ENCODE results near the gene CCDC27.

Gene CCDC27

DNA sequence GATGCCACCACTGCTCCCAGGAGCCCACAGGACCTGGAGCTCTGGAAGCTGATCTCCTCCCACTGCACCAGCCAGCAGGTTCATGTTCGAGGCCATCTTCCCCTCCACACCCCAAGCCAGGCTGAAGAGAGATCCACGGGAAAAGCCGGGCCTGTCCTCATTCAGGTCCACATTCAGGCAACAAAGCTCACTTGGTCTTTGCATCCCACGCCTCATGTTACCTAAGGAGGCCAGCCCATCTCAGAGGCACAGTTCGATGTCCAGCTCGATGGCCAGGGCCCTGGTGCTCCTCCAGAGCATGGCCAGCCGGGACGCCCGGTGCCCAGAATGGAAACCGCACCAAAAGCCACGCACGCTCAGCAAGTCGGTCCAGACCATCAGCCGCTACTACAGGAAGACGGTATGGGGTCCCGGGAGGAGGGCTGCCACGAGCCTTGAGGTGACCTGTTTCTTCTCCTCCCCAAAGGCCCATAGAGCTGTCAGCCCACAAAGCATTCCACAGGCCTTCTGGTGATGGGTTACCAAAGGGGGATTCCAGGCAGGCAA is at the start of gene CCDC27:
Gene CCDC27 (plus strand): TSS at position 51 of the 546 bp plus-strand sequence. CDS start 32 bp downstream, at position 83.
- H3K4me3 ChIP-seq (ENCODE audit: low read depth, low read length) = no peak within 1 kb of the TSS
- DNase-seq (ENCODE audit: low read depth) = no peak
- TF ChIP-seq, protein P1, sequence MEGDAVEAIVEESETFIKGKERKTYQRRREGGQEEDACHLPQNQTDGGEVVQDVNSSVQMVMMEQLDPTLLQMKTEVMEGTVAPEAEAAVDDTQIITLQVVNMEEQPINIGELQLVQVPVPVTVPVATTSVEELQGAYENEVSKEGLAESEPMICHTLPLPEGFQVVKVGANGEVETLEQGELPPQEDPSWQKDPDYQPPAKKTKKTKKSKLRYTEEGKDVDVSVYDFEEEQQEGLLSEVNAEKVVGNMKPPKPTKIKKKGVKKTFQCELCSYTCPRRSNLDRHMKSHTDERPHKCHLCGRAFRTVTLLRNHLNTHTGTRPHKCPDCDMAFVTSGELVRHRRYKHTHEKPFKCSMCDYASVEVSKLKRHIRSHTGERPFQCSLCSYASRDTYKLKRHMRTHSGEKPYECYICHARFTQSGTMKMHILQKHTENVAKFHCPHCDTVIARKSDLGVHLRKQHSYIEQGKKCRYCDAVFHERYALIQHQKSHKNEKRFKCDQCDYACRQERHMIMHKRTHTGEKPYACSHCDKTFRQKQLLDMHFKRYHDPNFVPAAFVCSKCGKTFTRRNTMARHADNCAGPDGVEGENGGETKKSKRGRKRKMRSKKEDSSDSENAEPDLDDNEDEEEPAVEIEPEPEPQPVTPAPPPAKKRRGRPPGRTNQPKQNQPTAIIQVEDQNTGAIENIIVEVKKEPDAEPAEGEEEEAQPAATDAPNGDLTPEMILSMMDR (conservative IDR thresholded peaks at IDR 0.05; ENCODE audit: low read depth, low read length) = no peak

DNA sequence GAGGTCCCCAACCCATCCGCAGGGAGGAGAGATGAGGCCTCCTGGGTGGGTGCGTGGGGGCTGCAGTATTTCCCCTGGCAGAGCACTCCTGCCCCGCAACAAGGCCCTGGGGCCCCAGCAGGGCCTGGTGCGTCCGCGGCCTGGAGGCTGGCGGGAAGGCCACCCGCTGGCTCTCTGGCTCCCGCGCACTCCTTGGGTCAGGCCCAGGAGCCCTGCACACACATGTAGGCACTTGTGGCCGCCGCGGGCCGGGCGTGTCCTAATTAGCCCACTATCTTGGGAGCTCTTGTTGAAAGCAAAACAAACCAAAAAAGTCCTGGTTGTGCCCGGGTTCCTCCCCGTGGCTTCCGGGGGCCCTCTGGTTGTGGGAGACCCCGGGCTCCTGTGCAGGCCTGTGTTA is 49.7 kb upstream of the CCDC27 start:
- TF ChIP-seq, protein P1 (conservative IDR thresholded peaks at IDR 0.05; ENCODE audit: low read depth, low read length) = no peak
- no peak overlapping the region for H3K4me3 ChIP-seq (ENCODE audit: low read depth, low read length)
- no peak for DNase-seq (ENCODE audit: low read depth)

DNA sequence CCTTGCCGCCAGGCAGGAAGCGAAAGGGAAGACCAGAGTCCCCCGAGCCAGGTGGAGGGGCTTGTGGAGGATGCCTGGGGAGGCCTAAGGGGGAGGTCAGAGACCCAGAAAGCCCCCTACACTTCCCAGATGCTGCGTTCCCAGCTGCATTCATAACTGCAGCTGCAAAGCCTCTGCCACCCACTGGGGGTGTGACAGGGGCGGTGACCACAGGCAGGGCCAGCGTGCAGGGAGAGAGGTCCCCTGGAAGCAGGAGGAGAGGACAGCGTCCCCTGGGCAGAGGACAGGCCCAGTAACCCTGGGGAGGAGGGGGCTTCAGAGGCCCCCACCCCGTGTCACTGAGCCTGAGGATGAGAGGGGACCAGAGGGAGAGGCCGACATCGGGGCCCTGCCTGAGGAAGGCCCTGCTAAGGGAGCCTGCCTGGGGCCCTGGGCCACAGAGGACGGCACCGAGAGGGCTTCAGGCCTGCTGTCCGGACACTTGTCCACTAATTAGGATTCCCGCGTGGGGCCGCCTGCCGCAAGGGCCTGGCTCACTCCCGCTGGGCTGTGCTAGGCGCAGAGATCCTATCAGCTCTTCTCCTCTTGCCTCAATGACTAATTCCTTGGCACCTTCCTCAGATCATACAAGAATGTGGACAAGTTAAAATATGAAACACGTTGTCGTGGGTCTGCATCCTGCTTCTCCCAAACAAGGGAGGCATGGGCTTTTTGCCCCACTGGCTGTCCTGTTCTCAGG is 49.1 kb upstream of the CCDC27 start:
- TF ChIP-seq, protein P1 (conservative IDR thresholded peaks at IDR 0.05; ENCODE audit: low read depth, low read length) = peak; percentile 13
- no peak overlapping the region for H3K4me3 ChIP-seq (ENCODE audit: low read depth, low read length)
- peak; percentile 63 for DNase-seq (ENCODE audit: low read depth)

DNA sequence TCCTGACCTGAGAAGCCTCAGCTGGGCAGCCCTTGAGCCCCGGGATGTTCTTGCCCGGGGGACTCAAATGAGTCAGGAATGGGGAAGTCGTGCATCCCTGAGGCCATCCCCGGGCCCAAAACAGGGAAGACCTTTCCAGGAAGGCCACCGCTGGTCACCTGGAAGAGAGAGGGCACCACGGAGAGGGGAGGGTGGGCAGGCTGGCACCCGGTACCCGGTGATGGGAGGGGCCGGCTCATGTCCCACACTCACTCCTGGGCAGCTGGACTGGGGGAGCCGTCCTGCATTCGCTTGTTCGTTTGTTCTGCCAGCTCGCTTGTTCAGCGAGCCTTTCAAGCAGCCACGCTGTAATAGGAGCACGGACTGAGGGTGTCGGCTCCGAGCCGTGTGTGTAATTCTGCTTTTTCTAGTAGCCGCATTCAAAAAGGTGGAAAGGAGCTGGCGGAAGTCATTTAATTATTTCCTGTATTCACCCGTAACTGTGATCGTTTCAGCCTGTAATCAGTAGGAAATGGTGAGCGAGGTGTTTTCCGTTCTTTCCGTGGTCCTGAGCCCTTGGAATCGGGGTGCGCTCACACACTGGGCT is 48.4 kb upstream of the CCDC27 start:
- TF ChIP-seq, protein P1 (conservative IDR thresholded peaks at IDR 0.05; ENCODE audit: low read depth, low read length) = no peak
- H3K4me3 ChIP-seq (ENCODE audit: low read depth, low read length) = no peak overlapping the region
- DNase-seq (ENCODE audit: low read depth) = no peak

DNA sequence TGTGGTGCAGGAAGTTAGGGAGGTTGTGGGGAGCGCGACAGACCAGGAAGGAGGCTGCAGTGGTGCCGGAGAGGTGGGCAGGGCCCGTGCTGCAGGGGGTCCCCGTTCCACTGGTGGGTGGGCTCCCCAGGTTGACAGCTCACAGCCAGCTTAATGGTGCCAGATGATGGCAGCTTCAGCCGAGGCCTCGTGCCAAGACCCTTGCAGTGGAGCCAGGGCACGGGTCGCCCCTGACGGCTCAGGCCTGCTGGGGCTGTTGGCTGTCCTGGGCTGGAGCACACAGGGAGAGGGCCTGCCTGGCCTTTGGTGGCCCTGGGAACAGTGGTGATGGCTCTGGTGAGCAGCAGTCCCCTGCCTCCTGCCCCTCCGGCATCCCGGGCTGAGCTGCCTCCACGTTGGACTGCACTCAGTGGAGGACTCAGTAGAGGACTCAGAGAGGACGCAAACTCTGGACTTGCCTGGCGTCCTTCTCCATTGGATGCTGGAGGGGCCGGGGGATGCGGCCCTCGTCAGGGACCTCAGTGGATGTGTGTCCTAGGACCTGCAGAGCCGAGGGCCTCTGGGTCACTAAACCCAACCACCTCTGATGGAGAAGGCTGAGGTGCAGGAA is 46.8 kb upstream of the CCDC27 start:
- no peak overlapping the region for H3K4me3 ChIP-seq (ENCODE audit: low read depth, low read length)
- DNase-seq (ENCODE audit: low read depth) = no peak
- TF ChIP-seq, protein P1 (conservative IDR thresholded peaks at IDR 0.05; ENCODE audit: low read depth, low read length) = no peak

DNA sequence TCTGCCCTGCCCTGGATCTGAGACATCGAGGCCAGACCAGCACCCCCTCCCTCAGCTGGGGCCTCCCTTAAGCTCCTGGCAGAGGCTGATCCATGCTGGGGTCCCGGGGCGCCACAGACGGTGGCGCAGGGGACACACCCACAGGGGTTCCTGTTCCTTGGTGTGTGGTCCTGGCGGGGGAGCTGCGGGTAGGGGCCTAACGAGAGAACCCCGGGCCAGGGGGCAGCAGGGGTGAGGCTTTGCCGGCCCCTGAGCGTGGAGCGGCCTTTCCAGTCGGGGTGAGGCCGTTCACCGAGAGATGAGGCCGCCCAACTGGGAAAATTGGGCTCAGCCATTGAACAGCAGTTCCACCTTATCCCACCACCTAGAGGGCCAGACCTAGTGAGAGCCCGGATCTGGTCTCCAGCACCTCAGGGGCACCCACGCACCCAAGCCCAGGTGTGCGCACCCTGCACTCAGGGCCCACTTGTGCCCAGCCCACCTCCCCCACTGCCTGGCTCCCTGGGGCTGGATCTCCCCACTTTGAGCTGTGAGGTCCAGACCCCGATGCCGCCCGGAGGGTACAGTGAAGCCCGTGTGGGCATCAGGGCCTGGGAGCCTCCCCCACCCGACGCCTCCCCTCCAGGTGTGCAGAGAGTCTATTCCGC is 45.5 kb upstream of the CCDC27 start:
- no peak for DNase-seq (ENCODE audit: low read depth)
- no peak overlapping the region for H3K4me3 ChIP-seq (ENCODE audit: low read depth, low read length)
- TF ChIP-seq, protein P1 (conservative IDR thresholded peaks at IDR 0.05; ENCODE audit: low read depth, low read length) = no peak

Data from choroid plexus epithelial cell (primary cell).